Activated CD4-positive, alpha-beta T cell treated with anti-CD3 and anti-CD28 coated beads, Interleukin-2, amount 10 ng/mL, durations not matched to agents 24 days and 14 days (primary cell): ENCODE results near the gene FLRT1. TPM values are rescaled to one million over a fixed set of nuclear protein-coding genes. Genes with fewer than 3 reads are reported as not detected.

Experiments
- DNase-seq: peaks from one replicate; pipeline ENCODE4 v3.0.0; 2022
- H3K27ac Mint-ChIP-seq: one replicate; pipeline ENCODE4 v1.8.0; 2022; ENCODE audit warnings: mild to moderate bottlenecking, mixed read lengths
- H3K27me3 Mint-ChIP-seq: one replicate; pipeline ENCODE4 v1.8.0; 2022; ENCODE audit warnings: mixed read lengths
- H3K36me3 Mint-ChIP-seq: one replicate; pipeline ENCODE4 v1.8.0; 2022; ENCODE audit warnings: low read depth, mild to moderate bottlenecking, mixed read lengths
- H3K4me1 Mint-ChIP-seq: one replicate; pipeline ENCODE4 v1.8.0; 2021; ENCODE audit warnings: mixed read lengths
- H3K4me3 Mint-ChIP-seq: one replicate; pipeline ENCODE4 v1.8.0; 2022; ENCODE audit warnings: mild to moderate bottlenecking, moderate library complexity, mixed read lengths
- H3K9me3 Mint-ChIP-seq: one replicate; pipeline ENCODE4 v1.8.0; 2021; ENCODE audit warnings: mixed read lengths
- intact Hi-C: fragments of 100-400 bp; cut with micrococcal nuclease; formaldehyde crosslinking; loops from one replicate; pipeline ENCODE4 v1.15.1; 2023
- total RNA-seq: library from RNA; stranded (reverse); gene quantifications from 2 replicates; pipeline ENCODE4 v1.2.3, GENCODE V29; 2022

FLRT1 gene
- total RNA-seq, 1 donor from 2014 or later: not detected

DNA sequence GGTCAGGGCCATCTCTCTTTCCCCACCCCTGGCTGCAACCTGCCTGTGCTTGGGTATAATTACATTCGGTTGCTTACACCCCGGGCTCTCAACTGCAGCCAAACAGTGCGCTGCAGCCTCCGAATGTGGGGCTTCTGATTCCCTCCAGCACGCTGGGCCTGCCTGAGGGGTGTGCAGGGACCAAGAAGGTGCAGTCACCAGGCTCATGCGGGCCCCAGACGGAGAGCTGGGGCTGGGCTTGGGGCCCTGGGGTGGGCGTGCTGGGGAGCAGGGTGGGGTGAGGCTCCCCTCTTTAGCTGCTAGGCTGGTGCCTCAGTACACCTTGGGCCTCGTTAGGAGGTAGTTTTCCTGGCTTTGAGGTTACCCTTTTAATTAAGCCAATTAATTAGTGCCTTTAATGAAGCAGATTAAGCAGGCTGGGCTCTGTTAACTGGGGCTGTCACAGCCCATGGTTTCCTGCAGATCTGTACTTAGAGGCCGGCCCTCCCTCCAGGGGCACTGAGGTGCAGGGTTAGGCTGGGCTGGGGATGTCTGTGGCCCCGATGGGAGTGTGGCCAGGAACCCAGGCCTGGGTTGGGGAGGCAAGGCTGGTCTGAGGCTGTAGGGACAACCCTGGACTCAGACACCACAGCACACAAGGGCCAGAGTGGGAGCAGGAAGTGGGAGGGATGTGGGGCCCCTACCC, 17.3 kb downstream of the FLRT1 start:
- H3K4me3 Mint-ChIP-seq: no peak overlapping the region
- no peak overlapping the region for H3K27ac Mint-ChIP-seq
- no peaks in the 10 kb centered on the region for H3K27me3 Mint-ChIP-seq
- H3K36me3 Mint-ChIP-seq: no peaks in the 10 kb centered on the region
- DNase-seq: no peak
- no peaks in the 10 kb centered on the region for H3K9me3 Mint-ChIP-seq
- intact Hi-C loops: no loop called here
- no peaks in the 10 kb centered on the region for H3K4me1 Mint-ChIP-seq

DNA sequence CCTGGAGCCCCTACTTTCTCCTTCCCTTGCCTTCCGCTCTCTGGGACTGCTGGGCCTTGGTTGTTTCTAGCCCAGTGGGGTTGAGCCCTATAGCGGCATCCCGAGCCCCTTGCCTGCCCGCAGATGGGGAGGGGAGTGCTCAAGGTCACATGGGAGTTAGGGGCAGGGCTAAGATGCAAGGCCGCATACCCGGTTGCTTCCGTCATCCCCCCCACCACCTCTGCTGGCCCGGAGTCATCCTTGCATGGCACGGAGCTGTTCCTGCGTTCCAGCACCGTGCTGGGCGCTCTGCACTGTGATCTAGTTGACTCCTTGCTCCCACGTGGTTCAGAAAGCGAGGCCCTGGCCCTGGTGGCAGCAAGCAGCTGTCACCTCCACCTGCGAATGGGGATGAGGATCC, 18.0 kb downstream of the FLRT1 start:
- Mint-ChIP-seq H3K9me3 (no peaks in the 10 kb centered on the region), H3K36me3 (no peaks in the 10 kb centered on the region), H3K4me1 (no peaks in the 10 kb centered on the region), H3K27me3 (no peaks in the 10 kb centered on the region), H3K4me3 (no peak overlapping the region), H3K27ac (no peak overlapping the region)
- no peak for DNase-seq
- intact Hi-C loops: no loop called here

DNA sequence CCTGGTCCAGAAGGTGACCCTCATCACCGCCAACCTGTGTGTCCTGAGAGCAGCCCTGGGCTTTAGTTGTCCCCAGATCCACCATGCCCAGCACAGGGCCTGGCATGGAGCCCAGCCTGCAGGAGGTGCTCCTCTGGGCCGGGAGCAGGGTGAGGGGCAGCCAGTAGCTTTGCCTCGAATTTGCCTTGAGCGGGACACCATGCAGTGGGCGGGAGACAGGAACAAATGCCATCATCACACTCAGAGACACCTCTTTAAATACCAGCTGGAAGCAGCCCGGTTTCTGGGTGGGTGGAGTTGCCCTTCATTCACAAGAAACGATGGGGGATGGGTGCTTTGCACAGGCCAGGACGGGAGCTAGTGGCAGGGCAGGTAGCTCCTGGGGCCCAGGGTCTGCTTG, 19.3 kb downstream of the FLRT1 start:
- Mint-ChIP-seq H3K27ac (no peak overlapping the region), H3K4me1 (no peaks in the 10 kb centered on the region), H3K27me3 (no peaks in the 10 kb centered on the region), H3K4me3 (no peak overlapping the region), H3K9me3 (no peaks in the 10 kb centered on the region), H3K36me3 (no peaks in the 10 kb centered on the region)
- intact Hi-C loops: no loop called here
- DNase-seq: no peak

DNA sequence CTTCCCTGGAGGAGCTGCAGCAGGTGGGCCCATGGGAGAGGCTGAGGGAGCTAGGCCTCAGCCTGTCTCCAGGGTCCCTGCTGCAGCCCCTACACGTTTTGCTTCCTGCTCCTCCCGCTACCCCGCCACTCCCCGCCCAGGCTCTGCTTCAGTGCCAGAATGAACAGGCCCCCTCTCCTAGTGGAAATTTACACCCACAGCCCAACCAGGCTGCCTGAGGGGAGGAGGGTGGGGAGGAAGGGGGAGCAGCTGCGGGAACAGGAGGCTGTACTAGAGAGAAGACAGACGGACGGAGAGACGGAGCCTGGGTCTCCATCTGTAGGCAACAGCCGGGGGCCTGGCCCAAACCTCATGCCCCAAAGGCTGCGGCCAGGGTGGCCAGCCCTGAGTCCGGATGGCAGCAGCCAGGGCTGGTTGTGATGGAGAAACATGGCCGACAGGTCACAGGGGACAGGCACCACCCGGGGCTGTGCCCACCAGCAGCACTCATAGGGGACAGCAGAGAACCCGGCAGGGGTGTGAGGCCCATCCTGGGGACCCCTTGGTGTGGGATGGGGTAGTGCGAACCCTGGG, 20.6 kb downstream of the FLRT1 start:
- intact Hi-C loops: no loop called here
- Mint-ChIP-seq H3K27ac (no peak overlapping the region), H3K4me1 (peaks cover 3% of the 10 kb centered on the region), H3K4me3 (no peak overlapping the region), H3K9me3 (no peaks in the 10 kb centered on the region), H3K36me3 (no peaks in the 10 kb centered on the region), H3K27me3 (peaks cover 6% of the 10 kb centered on the region)
- no peak for DNase-seq

DNA sequence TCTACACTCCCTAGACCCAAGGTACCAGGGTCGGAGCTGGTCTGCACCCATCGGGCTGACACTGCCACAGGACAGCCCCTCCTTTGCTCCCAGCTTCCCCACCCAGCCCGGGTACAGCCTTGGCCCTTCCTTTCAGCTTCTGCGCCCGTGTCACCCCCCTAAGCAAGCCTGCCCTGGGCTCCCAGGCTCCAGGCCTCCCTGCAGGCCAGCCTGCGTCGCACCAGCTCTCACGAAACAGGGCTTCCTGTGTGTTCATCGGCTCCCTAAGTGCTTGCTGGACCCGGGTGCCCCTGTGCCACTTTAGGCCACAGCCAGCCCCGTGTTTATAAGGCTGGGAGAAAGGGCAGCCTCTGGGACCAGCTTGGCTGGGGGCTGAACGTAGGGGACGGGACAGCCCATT, 21.1 kb downstream of the FLRT1 start:
- H3K9me3 Mint-ChIP-seq: no peaks in the 10 kb centered on the region
- no peak overlapping the region for H3K4me3 Mint-ChIP-seq
- peaks cover 9% of the 10 kb centered on the region for H3K27me3 Mint-ChIP-seq
- H3K27ac Mint-ChIP-seq: no peak overlapping the region
- intact Hi-C loops: no loop called here
- DNase-seq: no peak
- no peaks in the 10 kb centered on the region for H3K36me3 Mint-ChIP-seq
- H3K4me1 Mint-ChIP-seq: peaks cover 4% of the 10 kb centered on the region

DNA sequence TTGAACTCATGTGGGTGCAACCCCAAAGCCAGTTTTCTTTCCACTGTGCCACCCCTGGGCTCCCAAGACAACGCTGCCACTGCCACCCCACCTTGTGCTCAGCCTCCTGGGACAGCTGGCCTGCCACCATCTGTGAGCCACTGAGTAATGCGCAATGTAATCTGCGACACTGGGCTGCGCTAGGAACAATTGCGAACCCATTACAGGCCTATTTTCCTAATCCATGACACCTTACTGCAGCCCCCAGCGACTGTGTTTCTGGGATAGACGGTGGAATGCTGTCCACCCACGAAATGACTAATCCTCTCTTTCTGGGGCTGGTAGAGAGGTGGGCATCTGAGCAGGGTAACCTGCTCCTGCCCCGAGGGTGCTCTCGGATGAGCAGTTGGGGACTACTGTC, 22.2 kb downstream of the FLRT1 start:
- no peak overlapping the region for H3K4me3 Mint-ChIP-seq
- H3K27ac Mint-ChIP-seq: no peak overlapping the region
- H3K4me1 Mint-ChIP-seq: peaks cover 7% of the 10 kb centered on the region
- H3K9me3 Mint-ChIP-seq: no peaks in the 10 kb centered on the region
- intact Hi-C loops: no loop called here
- no peak for DNase-seq
- peaks cover 15% of the 10 kb centered on the region for H3K27me3 Mint-ChIP-seq
- H3K36me3 Mint-ChIP-seq: no peaks in the 10 kb centered on the region

DNA sequence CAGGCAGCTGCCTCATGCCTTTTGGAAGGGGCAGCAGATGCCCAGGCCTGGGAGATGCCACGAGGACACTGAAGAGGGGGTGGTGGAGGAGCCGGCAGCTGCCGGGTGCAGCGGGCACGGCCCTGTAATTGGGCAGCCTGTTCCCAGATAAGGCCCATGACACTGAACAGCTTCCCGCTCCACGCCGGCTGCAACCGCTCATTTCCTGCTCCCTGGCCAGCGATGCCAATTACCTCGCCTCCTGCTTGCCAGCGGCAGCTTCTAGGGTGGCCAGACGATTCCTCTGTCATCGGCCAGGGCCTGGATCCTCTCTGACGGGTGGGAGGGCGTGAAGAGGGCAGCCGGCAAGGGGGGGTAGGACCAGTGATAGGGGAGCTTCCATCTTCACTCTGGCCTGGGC, 22.8 kb downstream of the FLRT1 start:
- Mint-ChIP-seq H3K9me3 (no peaks in the 10 kb centered on the region), H3K27ac (no peak overlapping the region), H3K36me3 (no peaks in the 10 kb centered on the region), H3K27me3 (peaks cover 18% of the 10 kb centered on the region), H3K4me1 (peaks cover 7% of the 10 kb centered on the region), H3K4me3 (no peak overlapping the region)
- DNase-seq: no peak
- intact Hi-C loops: no loop called here

DNA sequence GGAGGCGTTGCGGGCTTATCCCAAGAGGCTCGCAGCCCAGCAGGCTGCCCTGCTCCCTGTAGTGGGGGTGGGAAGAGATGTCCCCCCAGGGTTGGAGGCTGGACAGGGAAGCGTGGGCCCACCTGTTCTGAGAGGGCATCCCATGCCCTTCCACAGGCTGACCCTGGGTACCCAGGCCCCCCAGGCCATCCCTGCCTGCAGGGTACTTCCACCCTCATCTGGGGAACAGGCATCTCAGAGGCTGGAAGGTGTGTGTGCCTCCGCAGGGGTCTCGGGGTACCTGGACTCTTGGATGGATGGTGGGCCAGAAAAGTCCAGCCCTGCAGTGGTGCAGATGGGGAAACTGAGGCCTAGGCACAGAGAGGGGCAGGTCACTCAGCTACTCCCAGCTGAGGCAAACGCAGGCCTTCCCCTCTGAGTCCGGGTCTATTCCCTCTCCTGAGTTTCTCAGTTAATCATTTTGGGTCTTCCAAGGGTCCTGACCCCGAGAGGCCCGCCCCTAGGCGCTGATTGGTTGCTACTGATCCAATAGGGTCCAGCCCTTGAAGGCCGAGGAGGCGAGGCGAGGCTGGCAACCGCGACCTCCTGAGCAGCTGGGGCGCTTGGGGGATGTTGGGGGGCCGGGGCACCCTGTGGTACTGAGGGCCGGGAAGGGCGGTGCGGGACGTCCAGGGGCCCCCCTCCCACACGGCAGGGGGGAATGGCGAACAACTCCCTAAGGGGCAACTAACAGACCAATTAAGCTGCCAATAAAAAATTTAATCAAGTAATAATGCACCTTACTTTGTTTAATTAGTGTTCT, 23.8 kb downstream of the FLRT1 start:
- Mint-ChIP-seq H3K36me3 (no peaks in the 10 kb centered on the region), H3K4me1 (peaks cover 7% of the 10 kb centered on the region), H3K27me3 (peaks cover 18% of the 10 kb centered on the region), H3K9me3 (no peaks in the 10 kb centered on the region), H3K4me3 (no peak overlapping the region), H3K27ac (no peak overlapping the region)
- intact Hi-C loops: no loop called here
- no peak for DNase-seq

DNA sequence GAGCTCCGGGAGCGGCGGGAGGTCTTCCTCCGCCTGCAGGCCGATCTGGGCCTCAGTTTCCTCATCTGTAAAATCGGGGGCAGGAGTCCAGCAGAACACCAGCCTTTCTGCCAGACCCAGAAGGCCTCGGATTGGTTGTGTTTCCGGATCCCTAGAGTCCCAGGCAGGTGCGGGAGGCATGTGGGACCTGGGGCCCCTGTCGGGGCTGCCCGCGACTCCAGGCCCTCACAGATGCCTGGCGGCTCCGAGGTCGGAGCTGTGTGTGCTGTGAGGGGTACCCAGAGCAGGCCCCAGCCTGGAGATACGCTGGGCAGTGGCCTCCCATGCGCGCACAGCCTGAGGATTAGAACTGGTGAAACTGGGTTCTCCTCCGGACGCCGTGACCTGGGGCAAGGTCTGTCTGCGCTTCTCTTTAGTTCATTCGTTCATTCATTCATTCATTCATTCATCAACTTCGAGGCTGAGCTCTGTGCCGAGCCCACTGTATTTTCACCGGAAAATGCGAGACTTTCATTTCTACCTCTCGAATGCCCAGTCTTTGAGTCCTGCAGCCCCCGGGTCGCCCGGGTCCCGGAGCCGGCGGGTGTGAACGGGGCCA, 24.6 kb downstream of the FLRT1 start:
- intact Hi-C loops: no loop called here
- peak overlapping the region; percentile 71 for H3K4me3 Mint-ChIP-seq
- H3K4me1 Mint-ChIP-seq: peaks cover 7% of the 10 kb centered on the region
- no peak for DNase-seq
- no peak overlapping the region for H3K27ac Mint-ChIP-seq
- no peaks in the 10 kb centered on the region for H3K9me3 Mint-ChIP-seq
- no peaks in the 10 kb centered on the region for H3K36me3 Mint-ChIP-seq
- H3K27me3 Mint-ChIP-seq: peaks cover 18% of the 10 kb centered on the region

DNA sequence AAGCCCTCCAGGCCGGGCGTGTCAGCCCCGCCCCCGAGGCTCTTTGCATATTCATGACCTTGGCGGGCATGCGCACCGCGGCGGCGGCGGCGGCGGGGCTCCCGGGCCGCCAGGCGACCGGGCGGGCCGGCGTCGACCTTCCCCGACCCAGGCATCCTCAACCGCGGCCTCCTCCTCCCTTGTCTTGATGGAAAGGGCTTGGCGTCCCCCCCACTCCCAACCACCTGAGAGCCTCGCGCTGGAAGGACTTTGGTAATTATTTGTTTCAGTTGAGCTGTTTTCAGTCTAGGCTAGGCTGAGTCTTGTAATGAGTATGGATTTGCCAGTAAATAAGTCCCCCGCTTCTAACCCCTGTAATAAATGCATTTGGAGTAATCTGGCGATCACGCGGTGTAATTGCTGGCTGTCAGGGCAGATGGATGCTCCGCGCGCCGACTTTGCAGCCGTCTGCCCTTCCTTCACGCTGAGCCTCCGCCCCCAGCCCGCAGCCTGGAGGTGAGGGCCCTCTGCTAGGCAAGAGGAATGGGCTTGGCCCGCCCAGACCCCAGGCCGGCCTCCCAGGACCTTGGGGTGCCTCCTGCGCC, 25.2 kb downstream of the FLRT1 start:
- H3K36me3 Mint-ChIP-seq: no peaks in the 10 kb centered on the region
- peaks cover 18% of the 10 kb centered on the region for H3K27me3 Mint-ChIP-seq
- DNase-seq: peak; percentile 91
- no peak overlapping the region for H3K27ac Mint-ChIP-seq
- peaks cover 7% of the 10 kb centered on the region for H3K4me1 Mint-ChIP-seq
- peak overlapping the region; percentile 83 for H3K4me3 Mint-ChIP-seq
- intact Hi-C loops: no loop called here
- H3K9me3 Mint-ChIP-seq: no peaks in the 10 kb centered on the region

DNA sequence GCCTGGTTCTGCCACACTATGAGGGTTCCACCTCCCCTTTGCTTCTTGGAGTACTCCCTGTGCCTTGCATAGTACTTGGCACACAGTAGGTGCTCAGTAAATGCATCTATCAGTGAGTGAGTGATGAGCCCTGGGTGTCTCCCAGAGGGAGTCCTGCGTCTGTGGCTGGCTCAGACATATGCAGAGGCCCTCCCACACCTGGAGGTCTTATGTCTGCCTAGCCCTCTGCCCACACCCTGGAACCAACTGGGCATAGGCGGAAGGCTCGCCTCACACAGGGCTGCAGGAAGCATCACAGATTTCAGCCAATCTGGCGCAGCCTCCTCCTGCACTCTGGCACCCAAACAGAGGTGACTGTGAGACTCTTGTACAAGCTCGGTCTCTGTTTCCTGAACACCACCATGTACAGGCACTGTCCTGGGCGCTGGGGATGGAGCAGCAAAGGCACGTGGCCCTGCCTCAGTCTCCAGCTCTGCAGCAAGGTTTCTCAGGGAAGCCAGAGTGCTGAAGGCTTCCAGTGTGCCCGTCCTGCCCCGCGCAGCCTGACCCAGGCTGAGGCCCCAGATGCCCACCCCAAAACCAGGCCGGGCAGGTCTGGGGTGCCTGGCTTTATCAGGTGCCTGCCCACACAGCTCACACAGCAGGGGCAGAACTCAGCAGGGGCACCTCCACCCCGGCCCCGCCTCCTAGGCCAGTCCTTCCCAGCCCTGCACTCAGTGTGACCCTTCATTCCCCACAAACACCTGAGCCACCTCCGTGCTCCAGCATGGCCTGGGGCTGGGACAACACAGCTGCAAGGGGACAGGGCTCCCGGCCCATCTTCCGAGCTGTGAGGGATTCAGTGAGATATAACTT, 26.7 kb downstream of the FLRT1 start:
- no peak overlapping the region for H3K27ac Mint-ChIP-seq
- intact Hi-C loops: no loop called here
- H3K27me3 Mint-ChIP-seq: peaks cover 18% of the 10 kb centered on the region
- H3K9me3 Mint-ChIP-seq: no peaks in the 10 kb centered on the region
- H3K4me1 Mint-ChIP-seq: peaks cover 7% of the 10 kb centered on the region
- no peaks in the 10 kb centered on the region for H3K36me3 Mint-ChIP-seq
- DNase-seq: no peak
- H3K4me3 Mint-ChIP-seq: no peak overlapping the region

DNA sequence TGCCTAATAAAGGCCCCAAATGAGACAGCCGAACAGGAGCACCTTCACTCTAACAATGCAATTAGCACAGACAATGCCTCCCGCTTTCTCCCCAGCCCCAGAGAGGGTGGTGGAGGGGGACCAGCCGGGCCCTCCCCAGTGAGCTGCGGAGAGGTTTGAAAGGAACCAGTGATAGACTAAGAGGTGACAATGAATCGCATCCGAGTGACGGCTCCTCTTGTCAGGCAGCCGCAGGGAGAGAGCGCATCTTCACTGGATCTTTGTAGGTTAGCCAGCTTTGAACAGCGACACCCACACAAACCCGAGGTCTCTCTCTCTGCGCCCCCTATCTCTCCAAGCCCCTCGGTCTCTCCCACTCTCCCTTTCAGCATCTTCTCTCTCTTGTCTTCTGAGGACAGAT, 28.0 kb downstream of the FLRT1 start:
- DNase-seq: no peak
- Mint-ChIP-seq H3K9me3 (no peaks in the 10 kb centered on the region), H3K27me3 (peaks cover 18% of the 10 kb centered on the region), H3K4me1 (peaks cover 7% of the 10 kb centered on the region), H3K36me3 (no peaks in the 10 kb centered on the region), H3K27ac (no peak overlapping the region), H3K4me3 (no peak overlapping the region)
- intact Hi-C loops: no loop called here

DNA sequence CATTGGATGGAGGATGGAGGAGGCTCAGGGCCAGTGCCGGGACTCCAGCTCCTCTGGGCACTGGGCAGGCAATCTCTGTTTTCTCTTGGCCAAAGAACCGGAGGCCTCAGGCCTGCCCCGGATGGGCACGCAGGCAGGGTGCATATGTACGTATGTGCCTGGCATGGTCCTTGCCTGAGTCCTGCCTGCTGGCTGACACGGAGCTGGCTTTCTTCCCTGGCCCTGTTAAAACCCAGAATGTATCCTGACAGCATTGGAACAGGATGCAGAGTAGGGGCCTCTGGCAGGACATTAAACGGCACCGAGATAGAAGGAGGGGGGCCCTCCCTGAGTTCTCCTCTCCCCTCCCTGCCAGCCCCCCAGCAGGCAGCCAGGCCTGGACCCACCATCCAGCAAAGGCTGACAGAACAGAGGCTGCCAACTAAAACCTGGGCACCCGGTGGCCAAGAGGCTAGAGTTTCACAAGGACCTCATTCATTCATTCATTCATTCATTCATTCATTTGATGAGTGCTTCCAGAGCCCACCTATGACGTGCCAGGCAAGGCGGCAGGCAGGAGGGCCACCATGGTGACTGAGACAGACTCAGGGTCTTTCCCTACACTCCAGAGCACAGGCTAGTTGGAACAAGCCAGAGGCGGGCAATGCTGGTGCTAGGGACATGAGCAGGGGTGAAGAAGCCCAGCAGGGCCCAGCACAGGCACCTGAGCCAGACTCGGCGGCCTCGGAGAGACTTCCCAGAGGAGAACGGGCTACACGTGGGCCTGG, 28.8 kb downstream of the FLRT1 start:
- peaks cover 18% of the 10 kb centered on the region for H3K27me3 Mint-ChIP-seq
- H3K27ac Mint-ChIP-seq: no peak overlapping the region
- H3K9me3 Mint-ChIP-seq: no peaks in the 10 kb centered on the region
- intact Hi-C loops: no loop called here
- H3K4me3 Mint-ChIP-seq: no peak overlapping the region
- DNase-seq: no peak
- peaks cover 7% of the 10 kb centered on the region for H3K4me1 Mint-ChIP-seq
- no peaks in the 10 kb centered on the region for H3K36me3 Mint-ChIP-seq
